ENCODE measurements around the gene DNAI1.

- TF ChIP-seq CTCF (IDR thresholded peaks at IDR 0.05 in 8 of 11, conservative IDR thresholded peaks at IDR 0.05 in 3 of 11) = no peak
- no peak for TF ChIP-seq POLR2AphosphoS5 (IDR thresholded peaks at IDR 0.05)
- TF ChIP-seq POLR2A (IDR thresholded peaks at IDR 0.05) = no peak
Measured at GRCh38 chr9:34520096-34520495, 61.5 kb downstream of the DNAI1 start.
